Endothelial cell of umbilical vein (primary cell): ENCODE measurements around the gene NR5A1. TPM values are rescaled to one million over a fixed set of nuclear protein-coding genes. Genes with fewer than 3 reads are reported as not detected.

Experiments used
- BruUV-seq: library from RNA; stranded (reverse); fragments of 400-500 nt; replicated peaks from 2 replicates; lab custom pipeline; 2021; lab: Mats Ljungman, UMichigan
- CTCF ChIA-PET: fragments of 300-600, 350-600 bp; sonication (Branson Sonifier 250); formaldehyde crosslinking; loops from one replicate; lab custom pipeline; 2021; ENCODE audit warnings: antibody characterized with exemption, inconsistent platforms; lab: Charles Lee
- POLR2A ChIA-PET: fragments of 300-600, 350-600 bp; sonication (Branson Sonifier 250); formaldehyde crosslinking; loops from one replicate; lab custom pipeline; 2021; ENCODE audit warnings: antibody characterized with exemption, inconsistent platforms; lab: Charles Lee
- DNase-seq: peaks from one replicate; pipeline ENCODE4 v3.0.0-alpha.2; 2011; ENCODE audit warnings: low read depth, low spot score
- FAIRE-seq: peaks from 2 replicates; lab custom pipeline; 2011; peaks lifted over from hg19 to GRCh38; lab: Jason Lieb, UNC
- H2AFZ ChIP-seq: 2 replicates; pipeline ENCODE4 v1.6.0; 2012; ENCODE audit warnings: low read depth, low read length, control low read depth, inconsistent platforms
- H3K27ac ChIP-seq: 2 replicates; pipeline ENCODE4 v1.5.1; 2011; ENCODE audit warnings: low read depth, mild to moderate bottlenecking, control low read depth, low read length, moderate library complexity; ENCODE audit not compliant: insufficient read depth
- H3K27me3 ChIP-seq, 2 experiments: 2 replicates each; pipeline versions ENCODE4 v1.6.0 to v1.6.1; 2011; ENCODE audit warnings: low read length in 2 of 2, mixed read lengths in 1 of 2; ENCODE audit not compliant: control insufficient read depth in 2 of 2, insufficient read depth in 2 of 2
- H3K36me3 ChIP-seq, 2 experiments: 2 replicates in 1 of 2; 3 replicates in 1 of 2; pipeline ENCODE4 v1.5.1; 2011; ENCODE audit warnings: low read length in 2 of 2, mild to moderate bottlenecking in 1 of 2, moderate library complexity in 1 of 2; ENCODE audit not compliant: control insufficient read depth in 2 of 2, insufficient read depth in 2 of 2; ENCODE audit errors: extremely low read depth in 1 of 2
- H3K4me1 ChIP-seq: 3 replicates; pipeline ENCODE4 v1.5.1; 2011; ENCODE audit warnings: mild to moderate bottlenecking, low read length; ENCODE audit not compliant: control insufficient read depth, insufficient read depth; ENCODE audit errors: extremely low read depth
- H3K4me2 ChIP-seq: 2 replicates; pipeline ENCODE4 v1.6.1; 2011; ENCODE audit warnings: low read length, control low read depth, mixed read lengths; ENCODE audit not compliant: insufficient read depth
- H3K4me3 ChIP-seq, 3 experiments: fragments of 200-600 bp in 1 of 3; sonication (generic), shearing (Covaris generic) in 1 of 3; replicated peaks in 1 of 3; 2 replicates each; pipeline ENCODE4 v1.5.1; 2011 to 2016; ENCODE audit warnings: control low read depth in 3 of 3, low read length in 3 of 3, mild to moderate bottlenecking in 2 of 3, inconsistent platforms in 1 of 3, low read depth in 1 of 3, moderate library complexity in 1 of 3; ENCODE audit not compliant: insufficient read depth in 1 of 3
- H3K79me2 ChIP-seq: 2 replicates; pipeline ENCODE4 v1.6.0; 2012; ENCODE audit warnings: low read length, inconsistent platforms; ENCODE audit not compliant: control insufficient read depth, insufficient read depth
- H3K9ac ChIP-seq: replicated peaks from 2 replicates; pipeline ENCODE3; 2011; ENCODE audit warnings: low read length, control low read depth; ENCODE audit not compliant: insufficient read depth; ENCODE audit errors: extremely low read depth
- H3K9me1 ChIP-seq: replicated peaks from 3 replicates; pipeline ENCODE4 v1.6.0; 2011; ENCODE audit warnings: mild to moderate bottlenecking, low read length; ENCODE audit not compliant: control insufficient read depth, insufficient read depth; ENCODE audit errors: extremely low read depth
- H3K9me3 ChIP-seq: replicated peaks from 2 replicates; pipeline ENCODE4 v1.5.1; 2012; ENCODE audit warnings: low read length, inconsistent platforms; ENCODE audit not compliant: control insufficient read depth, insufficient read depth
- H4K20me1 ChIP-seq: replicated peaks from 2 replicates; pipeline ENCODE3; 2011; ENCODE audit warnings: mild to moderate bottlenecking, low read length; ENCODE audit not compliant: control insufficient read depth, insufficient read depth; ENCODE audit errors: extremely low read depth
- FOS ChIP-seq: IDR thresholded peaks from 2 replicates; pipeline ENCODE4 v1.6.1; 2011; ENCODE audit warnings: mild to moderate bottlenecking, low read length, moderate library complexity, borderline replicate concordance; ENCODE audit not compliant: insufficient read depth
- GATA2 ChIP-seq: IDR thresholded peaks from 2 replicates; pipeline ENCODE4 v1.7.0; 2011; ENCODE audit warnings: low read depth, mild to moderate bottlenecking, moderate library complexity, mixed read lengths, low read length; ENCODE audit not compliant: insufficient read length, insufficient read depth
- dilution Hi-C: fragments of 300-500 bp; cut with MboI; formaldehyde crosslinking; loops from one replicate; pipeline ENCODE4 v1.15.0; 2019; ENCODE audit warnings: low sequenced_read_pairs; ENCODE audit not compliant: extremely low pct_ligation_motif_present
- intact Hi-C: fragments of 100-400 bp; cut with micrococcal nuclease; formaldehyde crosslinking; loops from one replicate; pipeline ENCODE4 v1.10.0; 2022
- polyA plus RNA-seq, 4 experiments: library from polyadenylated mRNA; depleted of rRNA in 3 of 4; stranded (reverse) in 3 of 4; unstranded in 1 of 4; fragments of >200 nt; gene quantifications; 2 replicates each; pipeline versions ENCODE4 v1.2.1 to v1.2.3, GENCODE V29; 2011 to 2012; ENCODE audit warnings: missing spikeins in 1 of 4
- total RNA-seq: library from RNA; stranded (reverse); gene quantifications from 2 replicates; pipeline ENCODE4 v1.2.3, GENCODE V29; 2021
- TF ChIP-seq, protein P1 (sequence below), 2 donors: IDR thresholded peaks; 1 replicate in 1 of 2; 2 replicates in 1 of 2; pipeline ENCODE4 v1.5.1; 2011; ENCODE audit warnings: low read length in 2 of 2, mild to moderate bottlenecking in 2 of 2, moderate library complexity in 2 of 2, control low read depth in 1 of 2, inconsistent platforms in 1 of 2, low read depth in 1 of 2; ENCODE audit not compliant: insufficient read depth in 1 of 2; ENCODE audit errors: extremely low read depth in 1 of 2

The NR5A1 gene
- total and polyA plus RNA-seq, 2 donors (not counting 3 experiments of a cell fraction or from before 2014, with no cell fraction given), result not detected

DNA sequence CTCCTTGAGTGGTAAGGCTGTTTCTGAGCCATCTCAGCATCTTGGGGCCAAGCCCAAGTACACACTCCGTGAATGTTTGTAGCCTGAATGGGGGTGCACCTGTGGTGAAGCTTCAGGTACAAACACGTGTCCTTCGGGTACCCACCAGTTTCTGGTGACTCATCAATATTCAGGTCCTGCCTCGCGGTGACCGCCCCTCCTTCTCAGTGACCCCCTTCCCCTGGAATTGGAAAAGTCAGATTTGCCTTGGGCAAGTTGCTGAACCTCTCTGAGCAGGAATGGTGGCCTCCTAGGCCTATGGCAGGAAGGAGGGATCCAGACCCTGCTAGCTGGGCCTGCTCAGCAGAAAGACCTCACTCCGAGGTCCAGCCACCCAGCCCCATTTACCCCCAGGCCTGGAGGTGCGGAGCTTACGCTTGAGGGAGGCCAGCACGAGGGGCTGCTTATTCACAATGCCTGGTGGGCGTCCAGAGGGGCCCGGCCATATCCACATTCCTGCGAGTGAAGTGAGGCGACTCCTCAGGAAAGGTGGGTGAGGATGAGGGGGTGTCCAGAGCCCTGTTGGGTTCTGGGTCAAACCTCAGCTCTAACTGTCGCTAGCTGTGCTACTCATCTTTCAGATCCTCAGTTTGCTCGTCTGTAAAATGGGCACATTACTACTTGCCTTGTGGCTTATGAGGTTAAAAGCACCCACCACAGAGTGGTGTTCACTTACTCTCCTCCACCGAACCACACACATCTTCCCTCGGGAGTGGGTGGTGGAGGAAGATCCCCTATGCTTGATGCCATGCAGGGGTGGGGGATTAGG lies 49.9 kb downstream of the NR5A1 start:
- H3K27me3 ChIP-seq, result peaks cover 0 to 9% of the 10 kb centered on the region in 2 experiments

More for the DNA sequence above, 49.9 kb downstream of the NR5A1 start:
- Histone ChIP-seq H3K27ac (no peak overlapping the region), H3K9ac (no peak overlapping the region), H3K36me3 (no peaks in the 10 kb centered on the region), H3K9me3 (no peaks in the 10 kb centered on the region), H3K9me1 (no peaks in the 10 kb centered on the region), H3K79me2 (no peaks in the 10 kb centered on the region), H3K4me2 (no peak overlapping the region), H3K4me3 (no peak overlapping the region), H4K20me1 (no peaks in the 10 kb centered on the region), H3K4me1 (no peaks in the 10 kb centered on the region), H2AFZ (no peak overlapping the region)
- TF ChIP-seq, protein P1, sequence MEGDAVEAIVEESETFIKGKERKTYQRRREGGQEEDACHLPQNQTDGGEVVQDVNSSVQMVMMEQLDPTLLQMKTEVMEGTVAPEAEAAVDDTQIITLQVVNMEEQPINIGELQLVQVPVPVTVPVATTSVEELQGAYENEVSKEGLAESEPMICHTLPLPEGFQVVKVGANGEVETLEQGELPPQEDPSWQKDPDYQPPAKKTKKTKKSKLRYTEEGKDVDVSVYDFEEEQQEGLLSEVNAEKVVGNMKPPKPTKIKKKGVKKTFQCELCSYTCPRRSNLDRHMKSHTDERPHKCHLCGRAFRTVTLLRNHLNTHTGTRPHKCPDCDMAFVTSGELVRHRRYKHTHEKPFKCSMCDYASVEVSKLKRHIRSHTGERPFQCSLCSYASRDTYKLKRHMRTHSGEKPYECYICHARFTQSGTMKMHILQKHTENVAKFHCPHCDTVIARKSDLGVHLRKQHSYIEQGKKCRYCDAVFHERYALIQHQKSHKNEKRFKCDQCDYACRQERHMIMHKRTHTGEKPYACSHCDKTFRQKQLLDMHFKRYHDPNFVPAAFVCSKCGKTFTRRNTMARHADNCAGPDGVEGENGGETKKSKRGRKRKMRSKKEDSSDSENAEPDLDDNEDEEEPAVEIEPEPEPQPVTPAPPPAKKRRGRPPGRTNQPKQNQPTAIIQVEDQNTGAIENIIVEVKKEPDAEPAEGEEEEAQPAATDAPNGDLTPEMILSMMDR (IDR thresholded peaks at IDR 0.05; ENCODE audit: extremely low read depth in 1 of 2, insufficient read depth in 1 of 2, low read depth in 1 of 2, low read length in 2 of 2), result no peak
- TF ChIP-seq GATA2 (no peak), FOS (no peak)
- DNase-seq (no peak), FAIRE-seq (no peak)
- POLR2A ChIA-PET, result no interaction called here
- no TSS peak for BruUV-seq
- intact Hi-C loops, result no loop called here
- CTCF ChIA-PET, result no interaction called here
- dilution Hi-C loops, result no loop called here
